ENCODE results near the gene SCARF2. TPM values are rescaled to one million over a fixed set of nuclear protein-coding genes. Genes with fewer than 3 reads are reported as not detected.
A peak's percentile ranks its signal among the peaks of the same experiment; 100 is the strongest.

The SCARF2 gene
- total RNA-seq, 1 donor from 2014 or later: 20.4 TPM

DNA sequence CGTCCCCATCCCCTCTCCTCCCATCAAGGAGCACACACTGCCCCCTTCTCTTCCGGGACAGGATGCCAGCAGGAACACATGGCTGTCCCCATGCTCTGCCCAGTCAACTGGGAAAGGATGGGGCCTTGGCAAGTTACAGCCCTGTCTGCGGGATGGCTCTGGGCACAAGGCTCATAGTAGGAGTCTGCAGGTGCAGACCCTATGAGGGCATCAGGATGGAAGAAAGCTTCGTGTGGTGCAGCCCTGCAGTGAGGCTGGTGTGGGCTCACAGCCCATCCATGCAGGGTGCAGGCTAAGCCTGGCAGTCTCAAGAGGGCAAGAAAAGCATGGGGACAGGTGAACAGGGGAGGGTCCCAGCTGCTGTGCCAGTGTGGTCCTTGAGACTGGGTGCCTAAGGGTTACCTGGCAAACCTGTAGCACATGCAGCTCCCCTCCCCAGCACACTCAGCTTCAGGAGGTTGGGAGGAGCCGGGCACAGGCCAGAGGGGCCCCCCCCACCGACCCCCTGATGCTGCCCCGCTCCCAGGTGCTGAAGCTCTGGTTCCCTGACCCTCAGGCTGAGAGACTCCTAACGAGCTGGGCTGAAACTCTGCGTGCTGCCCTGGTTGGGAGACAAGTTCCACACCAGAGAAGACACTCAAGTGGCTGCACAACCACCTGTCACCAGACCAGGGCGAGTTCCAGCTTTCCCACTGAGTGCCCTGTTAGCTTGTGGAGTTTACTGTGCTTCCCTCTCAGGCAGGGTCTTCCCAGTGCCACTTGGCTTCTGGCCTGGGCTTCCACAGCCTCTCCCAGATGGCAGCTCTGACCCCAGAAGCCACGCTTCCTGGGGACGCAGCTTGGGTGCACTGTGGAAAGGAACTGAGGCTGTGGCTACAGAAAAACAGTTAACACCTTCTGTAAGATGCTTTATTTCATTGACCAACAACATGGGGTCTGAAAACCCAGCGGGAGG is 3.3 kb upstream of the SCARF2 start:
- DNase-seq: peak; percentile 37

DNA sequence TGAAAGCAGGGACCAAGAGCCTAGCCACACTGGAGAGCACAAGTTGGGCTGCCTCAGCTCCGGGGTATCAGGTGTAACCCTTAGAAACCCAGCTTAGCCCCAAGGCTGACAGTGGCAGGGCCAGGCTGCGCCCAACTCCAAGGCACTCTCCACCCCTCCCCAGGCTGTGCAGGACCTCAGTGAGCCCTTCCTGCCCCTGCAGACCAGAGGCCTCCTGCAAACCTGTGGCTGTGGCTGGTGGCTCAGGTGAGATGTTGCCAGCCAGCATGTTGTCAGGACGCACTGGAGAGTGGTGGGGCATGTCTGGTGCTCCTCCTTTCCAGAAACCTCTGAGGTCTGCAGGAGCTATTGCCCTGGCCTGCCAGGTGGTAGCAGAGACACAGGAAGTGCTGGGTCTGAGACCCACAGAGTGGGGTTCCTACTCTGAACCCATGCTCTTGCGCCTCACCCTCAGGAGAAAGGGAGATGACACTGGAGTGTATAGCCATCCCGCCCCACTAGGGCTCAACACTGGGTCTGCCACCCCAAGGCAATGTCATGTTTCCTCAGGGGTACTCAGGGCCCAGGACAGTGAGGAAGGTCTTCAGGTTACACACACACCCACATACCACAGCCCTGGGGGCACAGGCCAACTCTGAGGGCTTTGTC is 2.4 kb upstream of the SCARF2 start:
- DNase-seq: no peak

DNA sequence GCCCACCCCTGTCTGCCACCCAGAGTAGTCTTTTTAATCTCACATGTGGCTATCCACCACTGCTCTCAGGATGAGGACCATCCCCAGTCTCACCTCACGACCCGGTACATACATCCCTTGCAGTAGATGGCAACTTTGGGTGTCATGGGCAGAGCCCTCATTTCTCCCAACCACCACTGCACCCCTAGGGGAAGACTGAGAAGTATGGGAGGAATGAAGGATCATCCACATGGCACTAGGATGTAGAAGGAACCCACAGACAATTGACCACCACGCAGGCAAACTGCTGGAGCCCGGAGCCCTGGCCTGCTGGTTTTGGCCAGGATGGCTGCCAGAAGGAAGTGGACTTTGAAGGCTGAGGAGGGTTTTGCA is 1.9 kb upstream of the SCARF2 start:
- no peak for DNase-seq

GRCh38 chr22:20438678-20439492 is 1.3 kb upstream of the SCARF2 start:
- DNase-seq: no peak

- no peak for DNase-seq
These were observed 727 bp upstream of the SCARF2 start for GRCh38 chr22:20438427-20438677.

DNA sequence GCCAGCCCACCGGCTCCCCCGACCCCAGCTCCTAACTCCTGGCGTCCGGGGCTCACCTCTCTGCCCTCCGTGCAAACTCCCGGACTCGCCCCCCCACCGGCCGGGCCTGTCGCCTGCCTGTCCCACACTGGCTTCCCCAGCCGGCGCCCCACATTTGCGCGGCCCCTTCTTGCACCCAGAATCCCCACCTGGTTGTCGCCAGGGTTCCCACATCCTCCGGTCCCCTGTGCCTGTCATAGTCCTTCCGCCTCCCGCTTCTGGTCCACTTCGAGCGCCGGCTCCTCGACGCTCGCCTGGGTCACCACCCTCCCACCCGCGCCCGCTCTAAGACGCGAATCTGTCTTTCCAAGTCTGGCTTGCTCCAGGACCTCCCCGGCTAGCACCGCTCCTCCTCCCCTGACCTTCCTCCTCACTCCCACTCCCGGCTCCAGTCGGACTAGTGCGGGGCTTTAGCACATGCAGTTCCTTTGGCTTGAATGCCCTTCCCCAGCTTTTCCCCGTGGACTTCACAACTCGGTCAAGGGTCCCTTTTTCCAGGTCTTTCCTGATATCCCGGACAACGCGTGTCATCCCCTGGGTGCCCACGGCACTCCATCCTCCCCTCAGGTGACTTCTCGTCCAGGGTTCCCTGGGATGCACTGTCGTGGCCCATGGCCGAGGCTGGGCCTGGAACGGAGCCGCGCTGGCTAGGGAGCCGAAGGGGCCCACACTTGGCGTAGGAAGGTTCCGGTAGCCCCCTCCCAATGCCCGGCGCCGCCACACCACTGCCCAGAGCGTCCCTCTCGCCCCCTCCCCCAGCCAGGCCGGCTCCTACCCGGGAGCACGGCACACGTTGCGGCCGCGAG is 635 bp downstream of the SCARF2 start:
- DNase-seq: no peak

GRCh38 chr22:20436307-20436767 is 1.3 kb downstream of the SCARF2 start:
- peak; percentile 70 for DNase-seq

DNA sequence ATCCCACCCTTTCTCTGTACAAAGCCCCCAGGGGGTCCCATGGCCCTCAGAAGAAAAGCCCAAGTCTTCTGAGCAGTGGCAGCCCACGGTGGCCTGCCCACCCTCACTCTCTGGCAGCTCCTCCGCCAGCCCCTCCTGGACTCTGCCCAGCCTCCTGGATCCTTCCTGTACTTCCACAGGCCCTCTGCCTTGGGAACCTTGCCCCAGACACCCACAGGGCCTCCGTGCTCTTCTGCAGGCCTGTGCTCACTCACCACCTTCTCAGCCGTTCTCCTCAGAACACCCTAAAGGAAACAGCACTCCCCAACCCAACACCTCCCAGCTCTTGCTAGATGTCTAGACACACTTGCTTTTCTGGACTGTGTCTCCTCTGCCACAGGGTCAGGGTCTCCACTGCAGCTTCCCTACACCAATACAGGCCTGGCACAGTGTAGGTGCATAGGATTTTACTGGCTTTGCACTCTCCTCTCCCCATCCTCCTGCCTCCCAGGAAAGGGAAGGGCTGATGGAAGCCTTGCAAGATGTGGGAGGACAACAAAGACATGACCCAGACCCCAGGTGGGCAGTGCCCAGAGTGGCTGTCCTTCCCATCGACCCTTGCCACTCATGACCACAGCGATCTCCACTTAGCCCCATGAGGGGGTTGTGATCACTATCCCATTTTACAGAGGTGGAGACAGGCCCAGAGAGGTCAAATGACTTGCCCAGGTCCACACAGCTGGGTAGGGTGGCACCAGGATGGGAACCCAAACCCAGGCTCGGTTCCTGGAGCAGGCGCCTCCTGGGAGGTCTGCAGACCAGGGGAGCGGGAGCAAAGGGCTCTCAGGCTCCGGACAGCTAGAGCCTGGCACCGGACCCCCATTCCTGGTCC is 2.0 kb downstream of the SCARF2 start:
- no peak for DNase-seq

DNA sequence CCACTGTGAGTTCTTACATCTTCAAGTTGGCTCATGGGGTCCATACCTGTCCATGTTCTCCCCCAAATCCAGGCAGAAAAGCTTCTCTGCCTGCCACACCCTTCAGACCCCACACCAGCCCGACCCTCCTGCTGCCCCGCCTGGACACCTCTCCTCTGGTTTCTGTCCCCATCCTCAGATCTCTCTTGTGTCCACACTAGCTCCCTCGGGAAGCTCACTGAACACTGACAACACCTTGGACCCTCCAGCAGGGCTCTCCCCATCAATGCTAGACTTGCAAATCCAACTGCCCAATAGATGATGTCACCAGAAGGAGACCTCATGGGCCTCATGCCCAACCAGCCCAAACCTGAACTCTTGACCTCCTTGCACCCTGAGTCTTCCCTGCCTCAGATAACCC is 2.9 kb downstream of the SCARF2 start:
- no peak for DNase-seq

GRCh38 chr22:20434264-20434751 is 3.3 kb downstream of the SCARF2 start:
- DNase-seq: no peak

GRCh38 chr22:20433686-20434241 is 3.9 kb downstream of the SCARF2 start:
- DNase-seq: no peak

- no peak for DNase-seq
These were observed 4.4 kb downstream of the SCARF2 start for GRCh38 chr22:20433191-20433590.

- no peak for DNase-seq
These were observed 5.4 kb downstream of the SCARF2 start for GRCh38 chr22:20432244-20432686.

DNA sequence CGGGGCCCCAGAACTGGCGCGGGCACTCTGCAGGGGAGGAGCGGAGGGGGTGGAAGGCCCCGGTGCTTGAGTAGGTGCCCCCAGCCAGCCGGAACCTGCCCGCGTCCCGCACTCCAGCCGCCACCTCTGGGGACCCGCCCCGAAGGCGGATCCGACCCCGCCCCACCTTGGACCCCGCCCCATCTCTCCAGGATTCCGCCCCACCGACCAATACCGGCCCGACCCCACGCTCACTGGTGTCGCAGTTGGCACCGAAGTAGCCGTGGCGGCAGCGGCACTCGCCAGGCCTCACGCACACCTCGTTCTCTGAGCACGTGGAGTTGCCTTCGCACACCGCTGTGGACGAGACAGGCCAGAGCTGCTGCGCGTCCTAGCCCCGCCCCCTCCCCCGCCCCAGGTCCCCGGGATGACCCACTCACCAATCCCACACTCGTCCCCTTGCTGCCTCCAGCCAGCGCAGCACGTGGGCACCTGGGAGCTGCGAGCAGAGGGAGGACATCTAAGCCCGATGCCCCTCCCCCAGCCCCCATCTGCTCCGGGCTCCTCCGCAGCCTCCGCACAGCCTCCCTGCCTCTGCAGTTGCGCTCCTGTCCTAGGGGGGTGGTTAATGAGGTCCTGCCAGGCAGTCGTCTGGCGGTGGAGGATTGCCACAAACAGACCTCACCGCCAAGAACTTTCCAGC is 6.0 kb downstream of the SCARF2 start:
- no peak for DNase-seq

GRCh38 chr22:20430720-20431510 is 6.7 kb downstream of the SCARF2 start:
- DNase-seq: peak; percentile 63

GRCh38 chr22:20430101-20430719 is 7.4 kb downstream of the SCARF2 start:
- no peak for DNase-seq

DNA sequence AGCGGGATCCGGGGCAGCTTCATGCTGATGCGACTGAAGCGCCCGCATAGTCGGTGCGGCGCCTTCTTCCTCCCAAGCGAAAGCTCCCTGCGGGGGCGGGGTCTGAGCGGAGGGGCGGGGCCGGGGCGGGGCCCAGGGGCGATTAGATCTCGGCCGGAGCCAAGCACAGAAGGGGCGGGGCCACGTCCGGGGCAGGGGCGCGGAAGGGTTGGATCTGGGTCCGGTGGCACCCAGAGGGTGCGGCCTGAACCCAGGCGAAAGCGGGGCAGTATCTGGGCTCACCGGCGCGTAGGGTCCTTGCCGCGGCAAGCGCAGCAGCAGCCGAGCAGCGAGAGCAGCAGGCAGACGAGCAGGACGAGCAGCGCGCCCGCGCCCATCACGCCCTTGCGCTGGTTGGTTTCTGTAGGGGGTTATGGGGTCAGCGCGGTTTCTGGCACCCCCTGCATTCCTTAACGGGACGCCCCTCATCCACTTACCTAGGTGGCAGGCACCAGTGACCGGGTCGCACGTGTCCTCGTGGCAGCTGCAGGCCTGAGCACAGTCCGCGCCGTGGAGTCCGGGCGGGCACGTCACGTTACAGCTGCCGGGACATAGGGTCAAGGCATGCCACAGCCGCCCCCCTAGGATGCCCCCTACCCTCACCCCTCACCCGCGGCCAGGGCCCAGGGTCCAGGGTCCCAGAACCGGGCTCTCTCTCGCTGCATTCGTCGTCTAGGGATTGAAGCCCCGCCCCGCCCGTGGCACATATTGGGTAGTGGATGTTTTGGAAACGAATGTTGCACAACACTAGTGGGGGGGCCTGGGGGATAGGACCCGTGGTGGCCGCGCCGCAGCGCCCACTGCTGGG is 8.1 kb downstream of the SCARF2 start:
- DNase-seq: no peak

Measured in tongue (tissue), 2 donors.